K562 (cell line): ENCODE results near the gene STRN3. TPM values are rescaled to one million over a fixed set of nuclear protein-coding genes. Genes with fewer than 3 reads are reported as not detected.

Experiments used
- ATF6 ChIP-seq: sonication (generic); formaldehyde crosslinking; IDR thresholded peaks from 2 replicates; pipeline ENCODE4 v1.4.0; 2020; ENCODE audit warnings: mild to moderate bottlenecking, missing genetic modification reagents
- BHLHE40 ChIP-seq: IDR thresholded peaks from 2 replicates; pipeline ENCODE4 v1.6.1; 2011; ENCODE audit warnings: low read length, improper control_type of control experiment
- CC2D1A ChIP-seq: fragments of 450-650 bp; IDR thresholded peaks from 2 replicates; pipeline ENCODE4 v1.6.1; 2017; ENCODE audit warnings: mild to moderate bottlenecking
- CHCHD3 ChIP-seq: fragments of 250-450 bp; sonication (Bioruptor Pico); IDR thresholded peaks from 2 replicates; pipeline ENCODE4 v2.1.2; 2022; ENCODE audit warnings: mild to moderate bottlenecking
- DACH1 ChIP-seq: fragments of 450-650 bp; IDR thresholded peaks from 2 replicates; pipeline ENCODE4 v1.6.1; 2018; ENCODE audit not compliant: partially characterized antibody
- E2F5 ChIP-seq: sonication (generic); formaldehyde crosslinking; IDR thresholded peaks from 2 replicates; pipeline ENCODE4 v1.8.0; 2022; ENCODE audit warnings: mild to moderate bottlenecking, missing genetic modification reagents
- ESRRB ChIP-seq: fragments of 250-450 bp; sonication (Bioruptor Pico); IDR thresholded peaks from 2 replicates; pipeline ENCODE4 v1.5.0; 2020; ENCODE audit warnings: mild to moderate bottlenecking, moderate library complexity, borderline replicate concordance
- GATA2 ChIP-seq: sonication (generic); formaldehyde crosslinking; IDR thresholded peaks from 2 replicates; pipeline ENCODE4 v1.4.0; 2020; ENCODE audit warnings: mild to moderate bottlenecking, missing genetic modification reagents
- MIER1 ChIP-seq: fragments of 450-650 bp; IDR thresholded peaks from 2 replicates; pipeline ENCODE4 v1.6.1; 2016; ENCODE audit warnings: antibody characterized with exemption, mild to moderate bottlenecking, low read depth
- NFE2L1 ChIP-seq: fragments of 450-650 bp; IDR thresholded peaks from 2 replicates; pipeline ENCODE4 v1.6.1; 2016; ENCODE audit warnings: missing genetic modification characterization, low read depth, mild to moderate bottlenecking, missing compliant biosample characterization, moderate library complexity, borderline replicate concordance
- PATZ1 ChIP-seq: fragments of 250-450 bp; sonication (Bioruptor Pico); IDR thresholded peaks from 2 replicates; pipeline ENCODE4 v1.5.0; 2020; ENCODE audit warnings: mild to moderate bottlenecking, borderline replicate concordance
- PHTF2 ChIP-seq: fragments of 250-450 bp; sonication (Bioruptor Pico); IDR thresholded peaks from 2 replicates; pipeline ENCODE4 v1.5.0; 2021; ENCODE audit warnings: mild to moderate bottlenecking
- POU5F1 ChIP-seq: fragments of 150-350 bp; IDR thresholded peaks from 2 replicates; pipeline ENCODE4 v1.6.1; 2014; ENCODE audit warnings: borderline replicate concordance, low read length, low read depth, mild to moderate bottlenecking; ENCODE audit not compliant: partially characterized antibody
- PPARD ChIP-seq: fragments of 250-450 bp; sonication (Bioruptor Pico); IDR thresholded peaks from 2 replicates; pipeline ENCODE4 v1.8.0; 2022; ENCODE audit warnings: inconsistent platforms, mild to moderate bottlenecking, moderate library complexity
- SMARCA5 ChIP-seq: fragments of 450-650 bp; IDR thresholded peaks from 2 replicates; pipeline ENCODE4 v1.6.1; 2016
- SOX6 ChIP-seq: fragments of 450-650 bp; IDR thresholded peaks from 2 replicates; pipeline ENCODE4 v1.6.1; 2014; ENCODE audit warnings: mild to moderate bottlenecking
- TARDBP ChIP-seq: fragments of 450-650 bp; IDR thresholded peaks from 2 replicates; pipeline ENCODE4 v1.6.1; 2016
- ZBTB9 ChIP-seq: fragments of 450-650 bp; formaldehyde crosslinking; IDR thresholded peaks from 2 replicates; pipeline ENCODE4 v1.4.0; 2020; ENCODE audit warnings: mild to moderate bottlenecking, moderate library complexity
- ZNF121 ChIP-seq: sonication (generic); formaldehyde crosslinking; conservative IDR thresholded peaks from 2 replicates; pipeline ENCODE4 v1.8.0; 2022; ENCODE audit warnings: missing genetic modification reagents
- ZNF134 ChIP-seq: fragments of 250-450 bp; sonication (Bioruptor Pico); conservative IDR thresholded peaks from 2 replicates; pipeline ENCODE4 v1.4.0; 2020
- ZNF274 ChIP-seq: IDR thresholded peaks from 2 replicates; pipeline ENCODE4 v1.6.1; 2011; ENCODE audit warnings: low read depth, mild to moderate bottlenecking, low read length, moderate library complexity, borderline replicate concordance
- ZNF764 ChIP-seq: fragments of 250-450 bp; sonication (Bioruptor Pico); IDR thresholded peaks from 2 replicates; pipeline ENCODE4 v1.4.0; 2020; ENCODE audit warnings: low read depth, mild to moderate bottlenecking, moderate library complexity
- ZNF778 ChIP-seq: fragments of 450-650 bp; formaldehyde crosslinking; IDR thresholded peaks from 2 replicates; pipeline ENCODE4 v1.4.0; 2020; ENCODE audit warnings: mild to moderate bottlenecking, moderate library complexity
- polyA plus RNA-seq, 8 experiments: library from polyadenylated mRNA; depleted of rRNA in 4 of 8; stranded (reverse) in 5 of 8; unstranded in 3 of 8; fragments of >200 nt; fragmentation: Nextera tagmentation in 2 of 8; fragmentation: Illumina TruSeq in 1 of 8; extraction: Ambion mirVana in 2 of 8; extraction: Trizol in 1 of 8; gene quantifications; 2 replicates each; pipeline versions ENCODE4 v1.2.1 to v1.2.3, GENCODE V29; 2011 to 2014; ENCODE audit warnings: inconsistent platforms in 1 of 8, missing spikeins in 1 of 8
- total RNA-seq, 7 experiments: library from RNA; depleted of rRNA in 6 of 7; stranded (reverse); fragments of >200 nt in 6 of 7; fragmentation: Illumina TruSeq in 2 of 7; extraction: Trizol in 2 of 7; gene quantifications; 2 replicates each; pipeline versions ENCODE4 v1.2.1 to v1.2.3, GENCODE V29; 2011 to 2021; ENCODE audit warnings: low replicate concordance in 1 of 7

The STRN3 gene
- total and polyA plus RNA-seq, 9 of the 15 experiments (the other 6 are each of a cell fraction or from before 2014, with no cell fraction given): 5.9 to 29.1 (median 16.0) TPM

GRCh38 chr14:31059152-31059924 is 33.2 kb upstream of the STRN3 start (continued):
- no peak for TF ChIP-seq ATF6 (CRISPR knock-in tag)
- no peak for TF ChIP-seq E2F5
- TF ChIP-seq CC2D1A: peak; percentile 98
- peak; percentile 70; the same call in 1 of the 2 replicates for TF ChIP-seq BHLHE40
- TF ChIP-seq GATA2 (CRISPR knock-in tag): peak; percentile 98
- peak; percentile 86; the same call in 1 of the 2 replicates for TF ChIP-seq ZNF274
- no peak for TF ChIP-seq ESRRB
- peak; percentile 98 for TF ChIP-seq SOX6
- no peak for TF ChIP-seq ZNF764 (CRISPR knock-in tag)
- TF ChIP-seq MIER1: no peak
- no peak for TF ChIP-seq POU5F1
- no peak for TF ChIP-seq SMARCA5
- TF ChIP-seq DACH1: peak; percentile 99
- TF ChIP-seq PPARD (CRISPR knock-in tag): no peak
- TF ChIP-seq ZBTB9 (CRISPR knock-in tag): peak; percentile 75; the same call in 1 of the 2 replicates
- TF ChIP-seq ZNF121: no peak
- no peak for TF ChIP-seq NFE2L1
- TF ChIP-seq PATZ1 (CRISPR knock-in tag): 0 out of 2 replicates have a peak, but pooled peaks have one; percentile 43
- TF ChIP-seq PHTF2: no peak
- no peak for TF ChIP-seq ZNF778 (CRISPR knock-in tag)
- no peak for TF ChIP-seq ZNF134 (CRISPR knock-in tag)
- TF ChIP-seq TARDBP: peak; percentile 95; the same call in 1 of the 2 replicates
- TF ChIP-seq CHCHD3 (CRISPR knock-in tag): no peak
